Aorta (tissue), 5 donors: ENCODE results near the gene KTN1. TPM values are rescaled to one million over a fixed set of nuclear protein-coding genes. Genes with fewer than 3 reads are reported as not detected.

Experiments
- ATAC-seq: fragments of 200-7000 bp; cut with Tn5 transposase; one replicate; pipeline ENCODE4 v1.9.1; 2022; ENCODE audit warnings: moderate library complexity; ENCODE audit not compliant: low FRiP score
- DNase-seq, 2 donors: peaks; one replicate each; pipeline ENCODE4 v3.0.0-alpha.2; 2020
- H3K27ac ChIP-seq, 2 donors: one replicate each; pipeline ENCODE4 v1.5.1; 2013; ENCODE audit warnings: low read length in 2 of 2, mild to moderate bottlenecking in 2 of 2, moderate library complexity in 2 of 2, control low read depth in 1 of 2, inconsistent platforms in 1 of 2, low read depth in 1 of 2
- H3K27me3 ChIP-seq, 2 donors: one replicate each; pipeline ENCODE4 v1.6.1; 2013; ENCODE audit warnings: control low read depth in 1 of 2, low read length in 1 of 2, mild to moderate bottlenecking in 1 of 2, moderate library complexity in 1 of 2; ENCODE audit not compliant: insufficient read depth in 2 of 2, control insufficient read depth in 1 of 2
- H3K36me3 ChIP-seq, 2 donors: one replicate each; pipeline ENCODE4 v1.6.1; 2013; ENCODE audit warnings: control low read depth in 1 of 2, low read length in 1 of 2, mild to moderate bottlenecking in 1 of 2; ENCODE audit not compliant: insufficient read depth in 2 of 2, control insufficient read depth in 1 of 2
- H3K4me1 ChIP-seq, 2 donors: one replicate each; pipeline ENCODE4 v1.6.1; 2013; ENCODE audit warnings: low read length in 2 of 2, control low read depth in 1 of 2, mild to moderate bottlenecking in 1 of 2, moderate library complexity in 1 of 2; ENCODE audit not compliant: insufficient read depth in 2 of 2, control insufficient read depth in 1 of 2
- H3K4me3 ChIP-seq, 2 donors: one replicate each; pipeline ENCODE4 v1.5.1; 2013; ENCODE audit warnings: low read length in 2 of 2, control low read depth in 1 of 2, mild to moderate bottlenecking in 1 of 2
- H3K9me3 ChIP-seq: one replicate; pipeline ENCODE4 v1.6.1; 2013; ENCODE audit warnings: mild to moderate bottlenecking, low read length; ENCODE audit not compliant: control insufficient read depth
- WGBS, 2 donors: extraction: QIAGEN DNeasy Blood & Tissue Kit; methylation state at CpG; one replicate each; pipeline ENCODE4 v1.1.7; 2013; 5-methylcytosine and 5-hydroxymethylcytosine counted together
- intact Hi-C, 2 donors: fragments of 100-400 bp; cut with DNase I; formaldehyde crosslinking; loops; one replicate each; pipeline versions ENCODE4 v1.14.2 to v1.15.0; 2022
- polyA plus RNA-seq, 2 donors: library from polyadenylated mRNA; stranded (reverse); fragments of 200-250 nt; gene quantifications; one replicate each; pipeline ENCODE4 v1.2.3, GENCODE V29; 2013
- total RNA-seq, 2 donors: library from RNA; stranded (reverse); fragmentation: NEBNext Ultra II Directional; extraction: Animal tissue kit (Norgen Biotek cat#: 25700); gene quantifications; one replicate each; pipeline ENCODE4 v1.2.1, GENCODE V29; 2021
- donor health status: healthy with polysubstance abuse.
- donor health status: Bipolar disorder and iron deficiency.
- donor health status: DM: no; HTN: no; CAD: no.
- donor health status: DM: no; HTN: no; CAD: no.
- donor health status: DM: yes; HTN: yes; CAD: no.

Gene KTN1
- total and polyA plus RNA-seq, 4 donors: 86.8 to 216 (median 167) TPM

- H3K36me3 ChIP-seq: peaks cover 0 to 2% of the 10 kb centered on the region in 2 donors
- DNase-seq: no peak
Measured at GRCh38 chr14:55628426-55628825, 48.4 kb downstream of the KTN1 start.

GRCh38 chr14:55638665-55639064 is 58.7 kb downstream of the KTN1 start:
- Histone ChIP-seq H3K36me3 (no peaks in the 10 kb centered on the region), H3K4me3 (no peak overlapping the region), H3K9me3 (no peaks in the 10 kb centered on the region), H3K27me3 (no peaks in the 10 kb centered on the region), H3K27ac (no peak overlapping the region), H3K4me1 (no peaks in the 10 kb centered on the region)
- no peak for DNase-seq
- intact Hi-C loops: no loop called here
- ATAC-seq: no peak
- 23 to 74% methylated on average over 1 of the region's 1 CpG for WGBS, 2 donors

More at GRCh38 chr14:55628426-55628825, 48.4 kb downstream of the KTN1 start:
- H3K27ac ChIP-seq: no peak overlapping the region
- no peaks in the 10 kb centered on the region for H3K27me3 ChIP-seq
- no peak overlapping the region for H3K4me3 ChIP-seq
- peaks cover 1 to 4% of the 10 kb centered on the region in 2 donors for H3K4me1 ChIP-seq
- ATAC-seq: no peak
- intact Hi-C loops: no loop called here
- no peaks in the 10 kb centered on the region for H3K9me3 ChIP-seq

- intact Hi-C loops: no loop called here
- no peak overlapping the region for H3K4me3 ChIP-seq
- ATAC-seq (no peak), DNase-seq (no peak)
- H3K4me1 ChIP-seq: no peaks in the 10 kb centered on the region
- no peaks in the 10 kb centered on the region for H3K36me3 ChIP-seq
- no peak overlapping the region for H3K27ac ChIP-seq
- no peaks in the 10 kb centered on the region for H3K9me3 ChIP-seq
- H3K27me3 ChIP-seq: no peaks in the 10 kb centered on the region
Measured at GRCh38 chr14:55641290-55641689, 61.3 kb downstream of the KTN1 start.

- H3K36me3 ChIP-seq: no peaks in the 10 kb centered on the region
- ATAC-seq (no peak), DNase-seq (no peak)
- H3K9me3 ChIP-seq: no peaks in the 10 kb centered on the region
- H3K27me3 ChIP-seq: no peaks in the 10 kb centered on the region
- intact Hi-C loops: no loop called here
- H3K4me3 ChIP-seq: no peak overlapping the region
- no peaks in the 10 kb centered on the region for H3K4me1 ChIP-seq
- no peak overlapping the region for H3K27ac ChIP-seq
Measured at GRCh38 chr14:55641954-55642353, 61.9 kb downstream of the KTN1 start.

GRCh38 chr14:55645145-55645544 is 65.1 kb downstream of the KTN1 start:
- WGBS, 2 donors: 81 to 83% methylated on average over 1 of the region's 1 CpG
- H3K4me1 ChIP-seq: no peaks in the 10 kb centered on the region
- intact Hi-C loops: no loop called here
- no peaks in the 10 kb centered on the region for H3K36me3 ChIP-seq
- ATAC-seq (no peak), DNase-seq (no peak)
- no peaks in the 10 kb centered on the region for H3K9me3 ChIP-seq
- no peak overlapping the region for H3K27ac ChIP-seq
- no peaks in the 10 kb centered on the region for H3K27me3 ChIP-seq
- H3K4me3 ChIP-seq: no peak overlapping the region

- ATAC-seq (peak; percentile 59), DNase-seq (no peak)
- Histone ChIP-seq H3K36me3 (no peaks in the 10 kb centered on the region), H3K27ac (no peak overlapping the region), H3K4me3 (no peak overlapping the region), H3K27me3 (no peaks in the 10 kb centered on the region), H3K9me3 (no peaks in the 10 kb centered on the region), H3K4me1 (no peaks in the 10 kb centered on the region)
- intact Hi-C loops: no loop called here
- WGBS, 2 donors: 93 to 99% methylated on average over 2 of the region's 2 CpGs
Measured at GRCh38 chr14:55645845-55646832, 66.1 kb downstream of the KTN1 start.

- WGBS, 2 donors: 86 to 89% methylated on average over 1 of the region's 1 CpG
- Histone ChIP-seq H3K27me3 (no peaks in the 10 kb centered on the region), H3K36me3 (peaks cover 0 to 4% of the 10 kb centered on the region in 2 donors), H3K9me3 (no peaks in the 10 kb centered on the region), H3K27ac (no peak overlapping the region), H3K4me1 (no peaks in the 10 kb centered on the region), H3K4me3 (no peak overlapping the region)
- DNase-seq (no peak), ATAC-seq (no peak)
- intact Hi-C loops: no loop called here
Measured at GRCh38 chr14:55650992-55651391, 71.0 kb downstream of the KTN1 start.

- Histone ChIP-seq H3K4me1 (no peaks in the 10 kb centered on the region), H3K36me3 (peaks cover 0 to 4% of the 10 kb centered on the region in 2 donors), H3K27me3 (no peaks in the 10 kb centered on the region), H3K27ac (no peak overlapping the region), H3K9me3 (no peaks in the 10 kb centered on the region), H3K4me3 (no peak overlapping the region)
- DNase-seq (no peak), ATAC-seq (no peak)
- intact Hi-C loops: no loop called here
- WGBS, 2 donors: 14% methylated on average over 2 of the region's 2 CpGs
Measured at GRCh38 chr14:55654243-55654642, 74.2 kb downstream of the KTN1 start.

- peaks cover 2 to 7% of the 10 kb centered on the region in 2 donors for H3K4me1 ChIP-seq
- H3K4me3 ChIP-seq: no peak overlapping the region
- H3K9me3 ChIP-seq: no peaks in the 10 kb centered on the region
- intact Hi-C loops: no loop called here
- H3K27ac ChIP-seq: no peak overlapping the region
- no peaks in the 10 kb centered on the region for H3K27me3 ChIP-seq
- DNase-seq: no peak
- peaks cover 0 to 3% of the 10 kb centered on the region in 2 donors for H3K36me3 ChIP-seq
- ATAC-seq: no peak
Measured at GRCh38 chr14:55661029-55661428, 81.0 kb downstream of the KTN1 start.
